Activated CD4-positive, alpha-beta memory T cell treated with anti-CD3 and anti-CD28 coated beads for 36 hours (primary cell): Measurements from ENCODE around the gene SEMA4G. TPM values are rescaled to one million over a fixed set of nuclear protein-coding genes. Genes with fewer than 3 reads are reported as not detected.

Experiments
- CTCF ChIA-PET: fragments of 350-600 bp; sonication (Branson Sonifier 250); formaldehyde crosslinking; loops from one replicate; lab custom pipeline; 2021; ENCODE audit warnings: antibody characterized with exemption, inconsistent platforms; lab: Charles Lee
- POLR2A ChIA-PET: fragments of 350-600 bp; sonication (Branson Sonifier 250); formaldehyde crosslinking; loops from one replicate; lab custom pipeline; 2021; ENCODE audit warnings: antibody characterized with exemption; lab: Charles Lee
- DNase-seq: peaks from one replicate; pipeline ENCODE4 v3.0.0-alpha.2; 2020
- H3K27ac Mint-ChIP-seq: one replicate; pipeline ENCODE4 v1.8.0; 2021; ENCODE audit warnings: mixed read lengths
- H3K27me3 Mint-ChIP-seq: one replicate; pipeline ENCODE4 v1.8.0; 2021; ENCODE audit warnings: mixed read lengths
- H3K36me3 Mint-ChIP-seq: one replicate; pipeline ENCODE4 v1.8.0; 2021; ENCODE audit warnings: mixed read lengths
- H3K4me1 Mint-ChIP-seq: one replicate; pipeline ENCODE4 v1.8.0; 2021; ENCODE audit warnings: low read depth, mixed read lengths
- H3K4me3 Mint-ChIP-seq: one replicate; pipeline ENCODE4 v1.8.0; 2021; ENCODE audit warnings: mild to moderate bottlenecking, mixed read lengths
- H3K9me3 Mint-ChIP-seq: one replicate; pipeline ENCODE4 v1.8.0; 2021; ENCODE audit warnings: mixed read lengths
- intact Hi-C: fragments of 100-400 bp; cut with micrococcal nuclease; formaldehyde crosslinking; loops from one replicate; pipeline ENCODE4 v1.15.1; 2023
- total RNA-seq, 2 experiments: library from RNA; stranded (reverse); gene quantifications; one replicate each; pipeline ENCODE4 v1.2.3, GENCODE V29; 2021

SEMA4G gene
- total RNA-seq, 2 experiments from 2014 or later = 0.58 to 0.74 TPM

DNA sequence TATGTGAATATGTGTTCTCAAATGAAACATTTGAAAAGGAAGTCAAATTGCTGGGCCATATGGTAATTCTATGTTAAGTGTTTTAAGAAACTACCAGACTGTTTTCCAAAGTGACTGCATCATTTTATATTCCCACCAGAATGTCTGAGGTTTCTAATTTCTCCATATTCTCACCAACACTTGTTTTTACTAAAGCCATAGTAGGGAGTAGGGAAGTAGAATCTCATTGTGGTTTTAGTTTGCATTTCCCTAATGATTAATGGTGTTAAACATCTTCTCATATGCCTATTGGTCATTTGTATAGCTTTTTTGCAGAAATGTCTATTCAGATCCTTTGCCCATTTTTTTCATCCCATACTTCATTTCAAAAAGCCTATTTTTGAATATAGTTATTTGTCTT is 9.1 kb upstream of the SEMA4G start:
- Mint-ChIP-seq H3K4me3 (no peak overlapping the region), H3K9me3 (no peaks in the 10 kb centered on the region), H3K36me3 (peaks cover 38% of the 10 kb centered on the region), H3K27me3 (no peaks in the 10 kb centered on the region), H3K27ac (no peak overlapping the region), H3K4me1 (peaks cover 5% of the 10 kb centered on the region)
- ChIA-PET POLR2A (no interaction called here), CTCF (no interaction called here)
- intact Hi-C loops = no loop called here
- DNase-seq = no peak

DNA sequence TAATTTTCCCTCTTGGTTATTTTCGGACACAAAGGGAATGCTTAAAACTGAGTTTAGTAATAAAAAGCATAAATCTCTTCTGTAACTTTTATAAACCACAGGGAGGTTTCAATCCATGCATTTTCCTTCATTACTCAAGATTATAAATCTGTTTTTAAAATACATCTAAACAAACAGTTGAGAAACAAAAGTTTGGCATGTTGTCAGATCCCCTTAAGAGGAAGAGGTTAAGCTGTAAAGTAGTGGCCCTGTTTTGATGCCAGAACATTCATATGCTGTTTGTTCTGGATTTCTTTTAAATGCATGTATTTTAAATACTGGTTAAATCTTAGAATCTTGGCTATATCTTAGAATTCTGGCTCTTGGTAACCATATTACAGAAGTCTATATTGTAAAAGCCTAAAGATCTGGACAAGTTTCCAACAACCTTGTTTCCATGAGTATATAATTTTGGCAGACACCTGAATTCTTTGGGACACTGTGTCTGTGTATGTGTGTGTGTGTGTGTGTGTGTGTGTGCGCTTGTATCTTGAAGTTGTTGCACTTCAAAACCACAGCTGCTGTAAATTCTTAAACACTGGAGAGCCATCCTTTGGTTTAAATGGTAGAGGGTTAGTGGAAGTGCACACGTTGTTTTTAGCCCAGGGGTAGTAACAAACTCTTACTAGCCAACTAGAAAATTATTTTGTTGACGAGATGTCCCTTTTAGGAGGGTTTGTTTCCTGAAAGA is 6.8 kb upstream of the SEMA4G start:
- ChIA-PET CTCF (no interaction called here), POLR2A (no interaction called here)
- Mint-ChIP-seq H3K4me1 (no peaks in the 10 kb centered on the region), H3K9me3 (no peaks in the 10 kb centered on the region), H3K27ac (no peak overlapping the region), H3K36me3 (peaks cover 32% of the 10 kb centered on the region), H3K4me3 (no peak overlapping the region), H3K27me3 (no peaks in the 10 kb centered on the region)
- intact Hi-C loops = no loop called here
- no peak for DNase-seq

DNA sequence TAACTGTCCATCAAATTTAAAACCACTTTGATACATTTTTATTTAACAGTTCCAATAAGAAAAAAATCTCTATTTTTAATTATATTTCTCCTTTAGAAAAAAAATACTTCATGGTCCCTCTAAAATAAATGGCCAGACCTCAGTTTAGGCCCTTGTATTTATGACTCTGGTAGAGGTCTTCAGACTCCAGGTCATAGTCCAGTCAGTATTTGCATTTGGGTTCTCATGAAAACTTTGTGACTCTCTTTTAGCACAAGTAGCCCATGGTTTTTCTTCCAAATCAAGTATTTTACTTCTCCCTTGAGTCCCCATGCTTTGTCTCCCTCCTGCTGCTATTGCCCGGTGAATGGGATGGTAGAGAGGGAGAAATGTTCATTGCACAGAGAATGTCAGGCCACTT is 5.5 kb upstream of the SEMA4G start:
- Mint-ChIP-seq H3K27me3 (no peaks in the 10 kb centered on the region), H3K4me3 (no peak overlapping the region), H3K4me1 (peaks cover 6% of the 10 kb centered on the region), H3K27ac (no peak overlapping the region), H3K36me3 (peaks cover 29% of the 10 kb centered on the region), H3K9me3 (no peaks in the 10 kb centered on the region)
- POLR2A ChIA-PET = no interaction called here
- DNase-seq = no peak
- intact Hi-C loops = no loop called here
- CTCF ChIA-PET = no interaction called here

DNA sequence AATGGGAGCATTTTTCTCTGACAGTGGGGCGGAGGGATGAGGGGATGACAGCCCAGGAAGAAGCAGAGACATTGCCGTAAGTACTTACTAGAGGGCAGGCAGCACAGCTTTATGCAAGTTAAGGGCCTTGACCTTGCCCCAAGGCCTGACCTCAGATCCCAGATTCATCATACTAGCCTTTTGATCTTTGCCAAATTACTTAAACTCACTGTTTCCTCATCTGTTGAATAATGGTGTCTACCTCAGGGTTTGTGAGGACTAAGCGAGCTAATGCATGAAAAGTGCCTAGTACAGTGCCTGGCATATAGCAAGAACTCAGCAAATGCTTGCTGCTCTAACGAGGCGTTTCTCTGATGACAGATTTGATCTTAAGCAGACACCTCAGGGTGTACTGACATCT is 3.5 kb upstream of the SEMA4G start:
- no peak for DNase-seq
- H3K4me1 Mint-ChIP-seq = peaks cover 8% of the 10 kb centered on the region
- H3K36me3 Mint-ChIP-seq = peaks cover 13% of the 10 kb centered on the region
- H3K27ac Mint-ChIP-seq = no peak overlapping the region
- POLR2A ChIA-PET = no interaction called here
- intact Hi-C loops = loop anchor here (5.0 kb wide), 1 partner anchor 46 kb away; no protein-coding TSS in a partner anchor
- CTCF ChIA-PET = interaction anchor here (0.6 to 6.5 kb wide), 4 partner anchors 18 to 53 kb away, joined by 3 to 35 read pairs (median 4); no protein-coding TSS in a partner anchor
- no peaks in the 10 kb centered on the region for H3K9me3 Mint-ChIP-seq
- no peak overlapping the region for H3K4me3 Mint-ChIP-seq
- H3K27me3 Mint-ChIP-seq = no peaks in the 10 kb centered on the region

DNA sequence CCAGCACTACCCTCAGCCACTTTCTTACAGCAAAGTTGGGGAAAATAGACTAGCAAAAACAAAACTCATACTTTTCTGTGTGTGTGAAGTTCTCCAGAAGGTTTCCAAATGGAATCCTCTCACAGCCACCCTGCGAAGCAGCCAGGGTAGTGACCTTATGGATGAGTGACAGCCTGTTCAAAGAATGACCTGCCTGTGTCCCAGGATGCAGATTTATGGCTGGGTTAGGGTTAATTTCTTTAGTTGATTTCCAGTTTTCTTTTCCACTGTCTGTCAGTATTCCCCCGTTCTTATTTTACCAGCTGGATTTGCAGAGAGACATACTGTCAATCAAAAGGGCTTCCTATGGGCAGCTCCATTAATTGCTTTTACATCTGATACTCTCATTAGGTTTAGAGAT is 2.4 kb upstream of the SEMA4G start:
- peaks cover 11% of the 10 kb centered on the region for H3K36me3 Mint-ChIP-seq
- H3K9me3 Mint-ChIP-seq = no peaks in the 10 kb centered on the region
- no peak overlapping the region for H3K4me3 Mint-ChIP-seq
- intact Hi-C loops = loop anchor here (5.0 kb wide), 1 partner anchor 45 kb away; no protein-coding TSS in a partner anchor
- CTCF ChIA-PET = interaction anchor here (1.0 to 6.5 kb wide), 4 partner anchors 19 to 85 kb away, joined by 3 to 35 read pairs (median 4); no protein-coding TSS in a partner anchor
- DNase-seq = no peak
- H3K27me3 Mint-ChIP-seq = no peaks in the 10 kb centered on the region
- H3K4me1 Mint-ChIP-seq = peaks cover 8% of the 10 kb centered on the region
- H3K27ac Mint-ChIP-seq = no peak overlapping the region
- POLR2A ChIA-PET = no interaction called here

DNA sequence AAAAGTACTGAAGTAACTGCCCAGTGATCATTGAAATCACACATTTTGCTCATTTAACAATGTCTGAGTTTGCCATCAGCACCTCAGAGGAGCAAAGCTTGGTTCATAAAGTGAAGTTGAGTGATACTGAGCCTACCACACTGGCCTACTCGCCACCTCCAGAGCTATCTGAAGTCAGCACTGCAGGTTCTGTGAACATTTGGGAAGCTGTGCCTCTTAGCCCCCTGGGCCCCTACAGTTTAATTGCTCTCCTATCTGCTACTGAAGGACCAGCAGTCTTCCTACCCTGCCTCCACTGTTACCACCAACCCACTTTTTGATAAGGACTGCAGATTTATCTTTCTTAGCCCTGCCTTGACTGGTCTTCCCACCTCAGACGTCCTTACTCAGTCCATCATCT is 2.0 kb upstream of the SEMA4G start:
- CTCF ChIA-PET = interaction anchor here (1.0 to 6.5 kb wide), 6 partner anchors 9 to 85 kb away, joined by 3 to 35 read pairs (median 4); partner anchors contain the start of genes PDZD7 and SFXN3
- Mint-ChIP-seq H3K4me1 (peaks cover 8% of the 10 kb centered on the region), H3K4me3 (no peak overlapping the region), H3K36me3 (peaks cover 9% of the 10 kb centered on the region), H3K27ac (no peak overlapping the region), H3K27me3 (no peaks in the 10 kb centered on the region), H3K9me3 (no peaks in the 10 kb centered on the region)
- POLR2A ChIA-PET = no interaction called here
- intact Hi-C loops = loop anchor here (5.0 kb wide), 1 partner anchor 45 kb away; no protein-coding TSS in a partner anchor
- DNase-seq = no peak

DNA sequence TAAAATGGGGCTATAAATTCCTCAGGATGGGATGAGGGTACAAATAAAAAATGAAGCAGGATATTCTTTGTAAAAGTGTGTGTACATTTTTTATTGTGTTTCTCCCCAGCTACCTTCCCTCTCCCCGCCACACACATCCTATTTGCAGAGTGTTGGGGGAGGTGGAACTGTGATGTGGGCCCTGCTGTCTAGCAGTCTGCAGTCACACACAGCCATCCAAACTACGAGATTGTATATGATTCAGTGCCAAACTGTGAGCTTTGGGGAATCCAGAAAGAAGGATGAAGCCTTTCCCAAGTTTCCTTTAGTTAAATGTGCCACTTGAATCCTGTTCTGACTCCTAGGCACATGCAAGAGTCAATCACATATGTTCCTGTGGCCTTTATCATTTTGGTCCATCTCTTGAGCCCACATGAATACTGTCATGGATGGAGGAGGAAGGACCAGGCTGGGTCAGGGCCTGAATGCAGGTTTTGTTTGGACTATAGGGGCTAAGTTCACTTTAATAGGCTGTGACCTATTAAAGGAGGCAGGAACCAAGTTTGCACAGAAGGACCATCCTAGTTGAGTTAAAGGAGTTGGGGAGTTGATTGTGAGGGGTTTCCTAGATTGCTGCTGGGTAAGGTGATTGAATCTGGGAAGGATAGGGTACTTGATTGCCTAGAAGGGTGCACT is 1.1 kb upstream of the SEMA4G start:
- POLR2A ChIA-PET = no interaction called here
- Mint-ChIP-seq H3K4me1 (peaks cover 8% of the 10 kb centered on the region), H3K27me3 (no peaks in the 10 kb centered on the region), H3K36me3 (peaks cover under 1% of the 10 kb centered on the region), H3K27ac (no peak overlapping the region), H3K4me3 (no peak overlapping the region), H3K9me3 (no peaks in the 10 kb centered on the region)
- CTCF ChIA-PET = interaction anchor here (0.6 to 6.5 kb wide), 6 partner anchors 10 to 63 kb away, joined by 3 to 35 read pairs (median 4); partner anchors contain the start of genes PDZD7 and SFXN3
- DNase-seq = no peak
- intact Hi-C loops = loop anchor here (5.0 kb wide), 1 partner anchor 44 kb away; no protein-coding TSS in a partner anchor

DNA sequence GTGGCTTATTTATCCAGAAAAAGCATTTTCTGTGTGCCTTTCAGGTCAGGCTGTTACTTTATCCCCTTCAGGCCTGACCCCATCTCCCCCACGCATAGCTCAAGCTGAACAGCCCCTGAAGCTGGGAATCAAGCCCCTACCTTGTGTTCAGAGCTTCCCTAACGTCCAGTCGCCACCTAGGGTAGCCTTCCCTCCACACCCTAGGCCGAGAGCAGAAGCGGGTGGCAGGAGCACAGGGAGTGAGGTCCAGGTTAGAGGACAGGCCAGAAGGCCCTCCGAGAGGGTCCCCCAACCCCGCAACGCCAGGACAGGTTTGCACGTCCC is 479 bp upstream of the SEMA4G start:
- H3K27me3 Mint-ChIP-seq = no peaks in the 10 kb centered on the region
- intact Hi-C loops = loop anchor here (5.0 kb wide), 1 partner anchor 43 kb away; no protein-coding TSS in a partner anchor
- peaks cover 8% of the 10 kb centered on the region for H3K4me1 Mint-ChIP-seq
- H3K27ac Mint-ChIP-seq = no peak overlapping the region
- ChIA-PET CTCF (interaction anchor here (1.0 to 6.5 kb wide), 4 partner anchors 10 to 62 kb away, joined by 3 to 35 read pairs (median 4); partner anchors contain the start of genes PDZD7 and SFXN3), POLR2A (no interaction called here)
- H3K36me3 Mint-ChIP-seq = no peaks in the 10 kb centered on the region
- no peaks in the 10 kb centered on the region for H3K9me3 Mint-ChIP-seq
- peak overlapping the region; percentile 36 for H3K4me3 Mint-ChIP-seq
- no peak for DNase-seq

DNA sequence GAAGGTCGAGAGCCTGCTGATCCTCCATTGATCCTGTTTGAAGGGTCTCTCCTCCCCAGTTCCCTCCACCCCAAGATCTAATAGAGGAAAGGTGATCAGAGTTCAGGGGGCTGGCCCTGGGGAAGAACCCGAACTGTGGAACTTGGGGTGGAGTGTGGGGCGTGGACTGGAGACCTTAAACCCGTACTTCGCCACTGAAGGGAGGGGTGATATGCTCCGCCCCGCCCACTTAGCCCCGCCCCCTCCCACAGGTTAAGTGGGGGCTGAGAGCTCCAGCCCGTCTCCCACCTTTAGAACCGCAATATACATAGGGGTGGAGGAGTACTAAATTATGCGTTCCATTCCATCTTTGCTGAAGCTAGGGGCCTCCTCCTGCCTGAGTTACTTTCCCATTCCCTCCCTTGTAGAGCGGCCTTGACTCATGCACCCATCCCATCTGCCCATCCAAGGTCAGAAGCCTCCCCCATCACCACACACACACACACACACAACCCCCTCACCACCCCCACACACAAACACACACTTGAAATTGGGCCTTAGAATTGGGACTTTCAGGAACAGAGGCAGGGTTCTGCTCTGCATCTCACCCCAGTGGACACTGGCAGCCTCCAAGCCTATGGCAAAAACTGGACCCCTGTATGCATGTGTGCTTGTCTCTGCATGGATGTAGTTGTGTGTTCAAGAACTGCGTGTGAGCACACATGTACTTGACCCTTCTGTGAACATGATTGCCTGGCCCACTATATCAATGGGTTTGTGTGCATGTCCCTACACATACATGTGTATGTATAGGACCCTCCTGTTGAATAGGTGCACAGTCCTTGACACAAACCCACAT is 991 bp downstream of the SEMA4G start:
- H3K27ac Mint-ChIP-seq = no peak overlapping the region
- POLR2A ChIA-PET = no interaction called here
- intact Hi-C loops = no loop called here
- H3K27me3 Mint-ChIP-seq = no peaks in the 10 kb centered on the region
- peak; percentile 29 for DNase-seq
- H3K4me1 Mint-ChIP-seq = peaks cover 8% of the 10 kb centered on the region
- CTCF ChIA-PET = interaction anchor here (6.5 kb wide), 1 partner anchor 45 kb away, joined by 35 read pairs; no protein-coding TSS in a partner anchor
- no peak overlapping the region for H3K4me3 Mint-ChIP-seq
- no peaks in the 10 kb centered on the region for H3K9me3 Mint-ChIP-seq
- H3K36me3 Mint-ChIP-seq = no peaks in the 10 kb centered on the region

DNA sequence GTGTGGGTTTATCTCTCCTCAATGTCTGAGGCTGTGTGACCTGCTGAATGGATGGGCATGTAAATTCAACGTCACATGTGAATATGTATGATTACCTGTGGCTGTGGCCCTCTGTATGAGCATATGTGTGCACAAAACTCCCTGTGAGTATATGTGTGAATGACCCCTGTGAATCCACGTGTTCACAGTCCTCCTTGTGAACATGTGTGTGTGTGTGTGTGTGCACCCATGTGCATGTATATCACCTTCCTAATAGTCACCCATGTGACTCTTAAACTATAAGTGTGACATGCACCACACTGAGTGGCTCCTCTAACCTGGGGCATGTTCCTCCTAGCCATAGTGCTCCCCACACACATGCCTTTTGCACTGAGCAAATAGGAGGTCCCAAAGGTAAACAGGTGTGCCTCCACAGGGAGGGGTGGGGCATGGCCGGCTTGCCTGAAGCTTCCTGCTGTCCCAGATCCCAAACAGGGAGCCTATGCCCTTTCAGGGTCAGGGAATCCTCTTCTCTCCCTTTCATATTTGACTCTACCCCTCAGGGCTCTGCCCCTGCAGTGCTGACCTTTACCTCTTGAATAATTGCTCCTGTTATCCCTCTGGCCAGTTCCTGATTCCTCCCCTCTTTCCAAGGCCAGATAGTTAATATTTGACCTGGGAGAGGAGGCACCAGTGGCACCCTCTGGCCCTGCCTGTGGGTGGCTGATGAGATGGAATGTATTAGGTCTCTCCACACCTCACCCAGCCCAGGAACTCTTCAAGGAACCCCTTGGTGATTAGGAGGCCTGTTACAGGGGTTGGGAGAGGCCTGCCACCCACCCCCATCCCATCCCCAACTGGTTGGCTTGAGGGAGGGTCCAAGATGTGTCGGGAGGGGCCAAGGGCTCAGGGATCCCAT is 1.9 kb downstream of the SEMA4G start:
- Mint-ChIP-seq H3K27ac (no peak overlapping the region), H3K36me3 (no peaks in the 10 kb centered on the region), H3K9me3 (no peaks in the 10 kb centered on the region), H3K27me3 (no peaks in the 10 kb centered on the region), H3K4me1 (peaks cover 8% of the 10 kb centered on the region), H3K4me3 (no peak overlapping the region)
- ChIA-PET POLR2A (no interaction called here), CTCF (no interaction called here)
- intact Hi-C loops = no loop called here
- DNase-seq = no peak
